Fibroblast of the conjunctiva (primary cell): ENCODE results near the gene UNC93B1.

Experiments used
- DNase-seq: peaks from one replicate; pipeline ENCODE4 v3.0.0-alpha.2; 2010; ENCODE audit warnings: low read depth

The UNC93B1 gene

DNA sequence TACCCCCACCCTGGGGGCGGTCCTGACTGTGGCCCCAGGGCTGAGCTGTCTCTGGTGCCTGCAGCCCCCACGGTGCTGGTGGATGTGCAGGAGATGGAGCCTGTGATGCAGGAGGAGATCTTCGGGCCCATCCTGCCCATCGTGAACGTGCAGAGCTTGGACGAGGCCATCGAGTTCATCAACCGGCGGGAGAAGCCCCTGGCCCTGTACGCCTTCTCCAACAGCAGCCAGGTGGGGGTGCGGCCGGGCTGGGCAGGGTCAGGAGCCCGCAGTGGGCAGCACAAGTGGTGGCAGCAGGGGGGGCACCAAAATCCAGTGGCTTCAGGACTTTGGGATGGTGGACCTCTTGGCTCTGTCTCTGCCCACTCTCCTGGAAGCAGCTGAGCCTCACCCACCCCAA, 18.6 kb upstream of the UNC93B1 start:
- DNase-seq: no peak

DNA sequence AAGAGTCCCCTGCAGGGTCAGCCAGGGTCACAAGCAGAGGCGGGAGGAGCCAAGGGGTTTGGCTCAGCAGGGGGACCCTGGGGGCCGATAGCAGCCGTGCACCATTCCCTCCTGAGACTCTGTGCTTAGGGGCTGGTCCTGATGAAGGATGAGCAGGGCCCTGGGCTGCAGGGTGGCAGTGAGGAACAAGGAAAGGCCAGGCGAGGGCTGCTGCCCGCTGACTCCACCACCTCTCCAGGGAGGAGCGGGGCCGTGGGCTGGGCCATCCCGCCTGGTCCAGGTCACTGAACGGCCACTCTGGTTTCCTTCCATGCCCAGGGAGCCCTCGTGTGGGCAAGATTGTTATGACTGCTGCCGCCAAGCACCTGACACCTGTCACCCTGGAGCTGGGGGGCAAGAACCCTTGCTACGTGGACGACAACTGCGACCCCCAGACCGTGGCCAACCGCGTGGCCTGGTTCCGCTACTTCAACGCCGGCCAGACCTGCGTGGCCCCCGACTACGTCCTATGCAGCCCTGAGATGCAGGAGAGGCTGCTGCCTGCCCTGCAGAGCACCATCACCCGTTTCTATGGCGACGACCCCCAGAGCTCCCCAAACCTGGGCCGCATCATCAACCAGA, 17.4 kb upstream of the UNC93B1 start:
- DNase-seq: no peak

DNA sequence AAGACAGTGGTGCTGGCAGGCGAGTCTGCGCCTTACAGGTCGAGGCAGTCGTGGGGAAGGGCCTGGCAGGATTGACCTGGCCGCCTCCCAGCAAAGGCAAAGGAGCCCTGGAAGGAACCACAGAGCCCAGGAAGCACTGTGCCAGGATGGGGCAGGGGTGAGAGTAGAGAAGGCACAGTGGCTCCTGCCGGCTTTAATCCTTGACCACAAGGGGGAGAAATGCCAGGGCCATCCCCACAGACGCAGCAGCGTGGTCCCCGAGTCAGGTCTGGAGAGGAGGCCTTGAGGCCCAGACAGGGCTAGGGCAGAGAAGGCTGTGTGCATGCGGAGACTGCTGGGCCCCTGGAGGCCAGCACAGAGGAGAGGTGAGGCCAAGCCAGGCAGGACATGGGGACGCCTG, 16.7 kb upstream of the UNC93B1 start:
- no peak for DNase-seq

DNA sequence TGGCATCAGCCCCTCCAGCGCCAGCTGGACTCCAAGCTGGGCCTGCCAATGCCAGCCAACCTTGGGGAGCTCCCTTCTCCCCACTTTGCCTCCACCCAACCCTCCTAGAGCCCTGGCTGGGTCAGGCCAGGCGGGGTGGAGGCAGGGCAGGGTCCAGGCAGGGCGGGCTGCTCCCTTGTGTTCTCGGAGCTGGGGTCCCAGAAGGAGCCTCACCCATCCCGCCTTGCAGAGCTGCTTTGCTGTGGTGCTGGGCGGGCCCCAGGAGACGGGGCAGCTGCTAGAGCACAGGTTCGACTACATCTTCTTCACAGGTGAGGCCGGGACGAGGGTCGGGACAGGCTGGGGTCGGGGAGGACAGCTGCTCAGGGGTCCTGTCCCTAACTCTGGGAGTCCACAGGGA, 15.6 kb upstream of the UNC93B1 start:
- no peak for DNase-seq

DNA sequence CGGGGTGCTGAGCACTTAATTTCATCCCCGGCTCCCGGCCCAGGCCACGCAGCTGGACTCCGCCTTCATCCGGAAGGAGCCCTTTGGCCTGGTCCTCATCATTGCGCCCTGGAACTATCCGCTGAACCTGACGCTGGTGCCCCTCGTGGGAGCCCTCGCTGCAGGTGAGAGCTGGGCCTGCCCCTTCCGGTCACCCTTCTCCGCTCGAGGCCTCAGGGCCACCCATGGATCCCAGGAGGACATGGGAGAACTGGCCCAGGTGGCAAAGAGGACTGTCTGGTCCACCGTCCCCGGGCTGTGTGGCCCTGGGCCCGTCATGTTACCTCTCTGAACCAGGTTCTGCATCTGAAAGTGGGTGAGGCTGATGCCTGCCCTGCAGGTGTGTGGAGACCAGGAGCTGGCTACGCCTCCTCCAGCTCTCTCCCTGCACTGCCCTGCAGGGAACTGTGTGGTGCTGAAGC, 14.9 kb upstream of the UNC93B1 start:
- no peak for DNase-seq

DNA sequence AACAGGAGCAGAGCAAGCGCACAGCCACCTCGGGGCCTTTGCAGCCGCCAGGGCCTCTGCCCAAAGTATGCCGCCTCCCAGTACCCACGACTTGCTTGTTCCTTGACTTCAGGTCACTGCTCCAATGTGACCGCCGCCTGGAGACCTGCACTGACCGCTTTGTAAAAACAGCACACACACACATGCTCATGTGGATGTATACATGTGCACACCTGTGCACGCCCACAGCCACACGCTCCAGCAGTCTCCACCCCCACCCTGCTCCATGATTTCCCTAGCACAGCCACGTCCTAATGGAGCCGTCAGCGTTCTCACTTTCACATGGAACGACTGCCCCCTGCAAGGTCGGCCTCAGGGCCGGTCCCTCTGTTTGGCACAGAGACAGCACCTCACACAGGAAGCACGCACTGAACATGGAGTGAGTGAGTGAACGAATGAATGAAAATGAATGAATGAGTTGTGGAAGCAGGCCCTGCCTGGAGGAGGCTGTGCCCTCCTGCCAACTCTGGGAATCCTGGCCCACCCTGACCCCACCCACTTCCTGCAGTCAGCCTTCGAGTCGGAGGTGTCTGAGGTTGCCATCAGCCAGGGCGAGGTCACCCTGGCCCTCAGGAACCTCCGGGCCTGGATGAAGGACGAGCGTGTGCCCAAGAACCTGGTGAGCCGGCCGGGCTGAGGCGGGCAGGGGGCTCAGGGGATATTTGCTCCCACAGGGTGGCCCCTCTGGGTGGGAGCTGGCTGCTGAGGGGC, 14.3 kb upstream of the UNC93B1 start:
- no peak for DNase-seq

DNA sequence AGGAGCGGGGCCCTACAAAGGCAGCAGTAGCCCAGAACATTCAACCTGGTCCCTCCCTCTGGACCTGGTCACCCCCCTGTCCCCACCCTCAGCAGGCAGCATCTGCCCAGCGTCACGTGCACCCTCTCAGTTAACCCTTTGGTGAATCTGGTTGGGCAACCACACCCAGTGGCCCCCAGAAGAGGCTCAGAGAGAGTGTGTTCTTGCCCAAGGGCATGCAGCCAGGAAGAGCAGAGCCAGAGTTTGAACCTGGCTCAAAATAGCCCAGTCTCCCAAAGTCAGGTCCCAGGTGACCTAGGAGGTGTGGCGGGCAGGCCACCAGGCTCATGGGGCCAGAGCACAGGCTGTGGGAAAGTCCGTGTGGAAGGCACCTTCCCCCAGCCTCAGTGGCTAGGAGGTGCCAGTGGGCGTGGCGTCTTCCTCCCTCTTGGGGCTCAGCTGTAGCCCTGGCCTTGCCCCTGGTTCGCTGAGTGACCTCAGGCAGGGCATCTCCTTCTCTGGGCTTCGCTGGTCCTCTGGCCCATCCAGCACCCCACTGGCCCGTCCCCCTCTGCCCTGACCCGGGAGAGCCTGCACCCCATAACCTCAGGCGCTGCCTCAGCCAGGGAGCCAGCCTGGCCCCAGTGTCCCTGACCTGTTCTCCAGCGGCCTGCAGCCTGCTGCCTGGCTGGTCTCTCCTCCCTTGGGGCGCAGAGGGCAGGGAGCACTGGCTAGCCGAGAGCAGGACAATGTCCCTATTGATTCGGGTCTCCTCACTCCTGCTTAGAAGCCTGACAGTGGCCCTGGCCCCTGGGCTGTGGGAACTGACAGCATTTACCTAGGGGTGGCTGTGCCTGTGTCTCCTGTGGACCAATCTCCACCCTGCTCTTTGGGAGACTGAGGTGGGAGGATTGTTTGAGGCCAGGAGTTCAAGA, 13.3 kb upstream of the UNC93B1 start:
- DNase-seq: no peak

DNA sequence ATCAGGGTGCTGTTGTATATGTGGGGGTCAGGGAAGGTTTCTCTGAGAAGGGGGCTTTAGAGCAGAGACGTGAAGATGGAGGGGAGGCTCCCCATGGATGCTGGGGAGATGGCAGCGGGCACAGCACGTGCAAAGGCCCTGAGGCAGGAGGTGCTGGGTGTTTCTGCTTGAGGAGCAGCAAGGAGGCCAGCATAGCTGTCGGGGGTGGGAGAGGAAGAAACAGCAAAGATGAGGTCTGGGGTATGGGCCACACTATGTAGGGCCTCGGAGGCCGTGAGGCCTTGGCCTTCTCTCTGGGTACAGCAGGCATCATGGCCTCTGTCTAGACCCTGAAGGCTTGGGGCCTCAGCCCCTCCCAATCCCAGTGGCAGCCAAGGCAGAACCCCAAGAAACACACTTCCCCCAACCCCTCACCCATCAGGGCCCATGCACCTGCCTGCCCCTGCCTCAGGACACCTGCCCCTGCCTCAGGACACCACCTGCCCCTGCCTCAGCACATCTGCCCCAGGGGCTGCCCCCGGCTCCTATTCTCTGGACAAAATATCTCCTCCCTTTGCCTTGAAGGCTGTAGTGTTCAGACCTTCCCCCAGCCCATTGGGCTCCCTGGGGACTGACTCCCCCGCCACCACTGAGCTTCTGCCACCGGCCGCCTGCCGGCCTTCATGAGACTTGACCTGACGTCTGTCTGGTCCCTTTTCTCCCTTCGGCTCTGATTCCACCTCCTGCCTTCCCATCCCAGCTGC, 12.4 kb upstream of the UNC93B1 start:
- DNase-seq: no peak

DNA sequence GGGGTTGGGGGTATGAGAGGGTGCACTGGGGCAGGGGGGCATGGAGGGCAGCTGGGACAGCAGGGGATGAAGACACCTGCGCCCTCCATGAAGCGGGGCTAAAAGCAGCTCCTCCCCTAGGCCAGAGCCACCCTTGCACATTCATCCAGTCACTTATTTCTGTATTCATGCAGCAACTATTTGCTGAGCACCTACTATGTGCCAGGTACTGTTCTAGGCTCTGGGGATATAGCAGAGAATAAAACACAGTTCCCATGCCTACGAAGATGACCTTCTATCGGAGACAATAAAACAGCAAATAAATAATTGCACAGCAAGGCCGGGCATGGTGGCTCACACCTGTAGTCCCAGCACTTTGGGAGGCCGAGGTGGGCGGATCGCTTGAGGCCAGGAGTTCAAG, 11.6 kb upstream of the UNC93B1 start:
- no peak for DNase-seq

DNA sequence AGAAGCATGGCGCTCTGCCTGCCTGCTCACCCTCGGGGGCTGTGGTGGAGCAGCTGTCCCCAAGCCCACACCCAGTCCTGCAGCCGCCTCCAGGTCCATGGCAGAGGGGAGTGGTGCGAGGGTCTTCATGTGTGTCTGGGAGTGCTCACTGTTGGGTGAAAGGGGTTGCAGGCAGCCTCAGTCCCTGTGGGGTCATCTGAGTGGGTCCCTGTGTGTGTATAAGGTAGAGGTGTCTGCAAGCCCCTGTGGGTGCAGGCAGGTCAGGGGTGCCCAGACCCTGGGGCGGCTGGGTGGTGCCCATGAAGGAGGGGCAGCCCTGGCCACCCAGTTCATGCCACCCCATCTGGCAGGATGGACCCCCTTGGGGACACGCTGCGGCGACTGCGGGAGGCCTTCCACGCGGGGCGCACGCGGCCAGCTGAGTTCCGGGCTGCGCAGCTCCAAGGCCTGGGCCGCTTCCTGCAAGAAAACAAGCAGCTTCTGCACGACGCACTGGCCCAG, 11.1 kb upstream of the UNC93B1 start:
- DNase-seq: no peak

DNA sequence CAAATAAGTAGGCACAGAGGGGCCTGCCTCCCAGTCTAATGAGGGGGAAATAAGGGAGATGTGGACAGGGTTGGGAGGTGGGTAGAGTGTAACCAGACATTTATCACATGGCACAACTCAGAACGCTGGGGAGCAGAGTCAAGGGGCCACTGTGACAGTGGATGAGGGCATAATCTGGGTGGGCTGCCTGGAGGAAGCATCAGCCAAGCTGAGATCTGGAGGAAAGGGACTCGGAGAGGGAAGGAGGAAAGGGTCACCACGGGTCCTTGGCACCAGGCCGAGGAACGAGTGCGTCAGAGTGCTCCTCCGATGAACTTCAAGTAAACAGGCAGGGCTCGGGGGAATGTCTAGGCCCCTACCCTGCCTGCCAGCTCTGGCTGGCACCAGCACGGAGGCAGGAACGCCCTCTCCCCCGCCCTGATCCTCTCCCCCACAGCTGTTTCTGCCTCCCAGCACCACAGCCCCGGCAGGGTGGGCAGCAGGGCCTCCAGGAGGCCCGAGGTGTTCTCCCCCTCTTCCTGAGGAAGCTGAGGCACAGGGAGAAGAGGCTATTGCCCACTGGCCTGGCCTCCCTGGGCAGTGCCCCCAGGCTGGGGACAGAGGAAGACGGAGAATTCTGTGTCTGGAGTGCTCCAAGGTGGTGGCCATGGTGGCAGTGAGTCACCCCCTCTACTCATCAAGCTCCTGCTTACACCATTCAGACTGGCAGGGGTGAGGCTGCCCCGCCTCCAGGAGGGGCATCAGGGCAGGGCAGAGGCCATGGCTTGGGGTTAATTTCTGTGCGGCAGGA, 10.5 kb upstream of the UNC93B1 start:
- peak; percentile 69 for DNase-seq

DNA sequence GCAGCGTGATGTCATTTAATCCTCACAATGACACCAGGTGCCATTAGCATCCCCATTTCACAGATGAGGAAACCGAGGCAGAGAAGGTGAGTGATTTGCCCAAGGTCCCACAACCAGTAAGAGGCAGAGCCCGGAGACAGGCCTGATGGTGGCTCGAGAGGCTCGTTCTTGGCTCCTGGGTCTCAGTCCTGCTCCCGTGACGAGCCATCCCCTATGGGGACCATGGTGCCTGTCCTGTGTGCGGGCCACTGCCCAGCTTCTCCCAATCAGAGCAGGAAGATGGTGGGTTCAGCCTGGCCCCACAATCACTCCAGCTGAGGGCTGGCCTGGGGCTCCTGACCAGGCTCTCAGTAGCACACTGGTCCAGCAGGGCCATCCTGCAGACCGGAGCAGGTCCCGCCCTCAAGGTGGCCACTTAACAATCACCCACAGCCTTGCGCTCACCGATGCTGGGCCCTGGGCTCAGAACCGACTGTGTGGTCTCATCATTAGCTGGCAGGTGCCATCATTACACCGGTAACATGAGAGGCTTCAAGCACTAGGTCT, 9.8 kb upstream of the UNC93B1 start:
- DNase-seq: no peak

DNA sequence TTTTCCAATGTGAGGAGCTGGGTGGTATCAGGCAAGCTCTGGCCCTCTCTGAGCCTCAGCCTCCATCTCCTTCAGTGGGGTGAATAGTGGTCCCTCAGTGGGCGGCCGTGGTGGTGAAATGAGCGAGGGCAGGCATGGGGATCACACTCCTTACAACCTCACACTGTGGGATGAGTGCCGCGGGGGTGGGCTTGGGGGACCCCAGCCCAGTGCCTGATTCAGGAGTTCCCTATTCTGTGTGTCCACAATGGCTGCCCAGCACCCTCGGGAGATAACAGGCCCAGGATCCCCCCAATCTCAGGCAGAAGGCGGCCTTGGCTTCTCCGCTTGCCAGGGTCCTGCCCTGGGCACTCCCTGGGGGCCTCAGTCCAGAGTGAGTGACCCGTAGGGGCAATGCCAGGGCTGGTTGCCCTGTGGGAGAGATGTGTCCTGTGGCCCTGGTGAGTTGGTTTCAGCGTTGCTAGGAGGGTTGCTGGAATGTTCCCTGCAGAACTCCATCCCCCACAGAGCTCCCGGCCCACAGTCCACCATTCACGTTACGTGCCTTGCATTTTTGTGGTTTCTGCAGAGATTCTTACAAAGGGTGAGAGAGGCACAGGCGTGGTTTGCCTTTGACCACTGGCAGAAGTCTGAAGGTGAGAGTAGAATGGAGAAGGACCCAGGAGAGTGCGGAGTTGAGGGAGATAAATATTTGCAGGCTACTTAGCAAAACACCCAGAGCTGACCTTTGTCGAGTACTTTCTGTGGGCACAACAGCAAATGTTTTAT, 9.1 kb upstream of the UNC93B1 start:
- DNase-seq: peak; percentile 92

DNA sequence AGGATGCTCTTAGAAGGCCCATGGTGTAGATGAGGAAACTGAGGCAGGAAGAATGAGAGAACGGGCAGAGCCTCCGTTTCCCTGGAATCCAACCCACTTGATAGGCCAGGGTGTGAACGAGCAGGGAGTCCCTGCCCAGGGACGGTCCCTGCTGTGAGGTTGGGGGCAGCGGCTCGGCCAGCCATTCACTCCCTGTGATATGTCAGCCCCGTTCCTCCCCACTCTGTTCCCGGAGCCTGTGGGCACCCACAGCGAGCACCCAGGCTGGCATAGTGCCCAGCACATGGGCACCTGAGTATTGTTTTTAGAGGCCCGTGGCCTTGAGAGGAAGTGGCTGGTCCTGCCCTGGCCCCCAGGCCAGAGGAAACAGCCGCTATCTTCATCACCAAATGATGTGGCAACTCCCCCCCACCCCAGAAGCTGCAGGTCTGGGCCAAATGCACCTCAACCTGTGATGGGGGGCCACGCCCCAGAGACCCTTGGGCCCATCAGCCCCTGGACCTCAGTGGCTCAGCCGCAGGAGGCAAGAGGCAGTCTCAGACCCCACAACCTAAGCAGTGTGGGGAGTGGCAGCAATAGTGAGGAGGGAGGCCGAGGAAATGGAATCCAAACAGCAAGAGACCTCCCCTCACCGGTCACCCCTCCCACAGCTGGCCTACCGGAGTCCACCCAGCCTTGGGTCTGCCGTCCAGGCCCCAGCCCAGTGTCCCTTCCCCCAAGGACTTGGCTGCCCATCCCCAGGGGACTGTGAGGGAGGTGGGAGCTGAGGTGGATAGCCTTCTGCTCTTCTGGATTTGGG, 8.3 kb upstream of the UNC93B1 start:
- no peak for DNase-seq

DNA sequence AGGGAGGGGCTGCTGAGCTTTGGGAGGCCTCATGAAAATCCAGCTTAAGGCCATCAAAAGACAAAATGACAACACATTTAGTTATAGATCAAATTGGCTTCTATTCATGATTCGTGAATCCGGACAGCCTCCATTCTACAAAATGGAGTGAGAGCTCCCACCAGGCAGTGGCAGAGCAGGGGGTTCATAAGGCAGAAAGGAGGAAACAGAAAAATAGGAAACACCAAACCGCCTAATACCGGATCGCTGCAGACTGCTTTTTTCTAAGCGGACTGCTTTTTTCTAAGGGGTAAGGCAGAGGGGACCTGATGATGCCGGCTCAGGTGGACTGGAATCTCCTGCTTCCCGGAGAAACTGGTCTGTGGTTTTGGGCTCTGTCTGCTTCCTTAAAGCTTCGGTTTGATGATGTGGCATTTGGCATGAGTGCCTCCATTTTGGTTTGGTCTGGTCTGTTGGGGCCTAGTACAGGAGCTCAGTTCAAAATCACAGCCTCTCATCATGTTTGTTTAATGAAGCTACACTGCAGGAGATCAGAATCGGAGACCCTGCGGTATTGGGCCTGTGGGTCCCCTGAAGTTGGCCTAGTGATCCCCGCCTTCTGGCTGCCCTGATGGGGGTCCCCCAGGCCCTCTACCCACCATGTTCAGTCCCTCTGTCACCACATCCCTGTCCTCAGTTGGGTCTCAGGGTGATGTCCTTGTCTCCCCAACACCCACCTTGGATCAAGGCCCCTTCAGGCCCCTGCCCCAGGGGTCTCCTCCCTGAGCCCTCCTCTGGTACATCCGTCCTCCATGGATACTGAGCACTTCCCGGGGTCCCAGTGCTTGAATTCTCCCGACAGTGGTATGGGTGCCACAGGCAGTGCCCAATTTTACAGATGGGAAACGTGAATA, 7.4 kb upstream of the UNC93B1 start:
- no peak for DNase-seq

DNA sequence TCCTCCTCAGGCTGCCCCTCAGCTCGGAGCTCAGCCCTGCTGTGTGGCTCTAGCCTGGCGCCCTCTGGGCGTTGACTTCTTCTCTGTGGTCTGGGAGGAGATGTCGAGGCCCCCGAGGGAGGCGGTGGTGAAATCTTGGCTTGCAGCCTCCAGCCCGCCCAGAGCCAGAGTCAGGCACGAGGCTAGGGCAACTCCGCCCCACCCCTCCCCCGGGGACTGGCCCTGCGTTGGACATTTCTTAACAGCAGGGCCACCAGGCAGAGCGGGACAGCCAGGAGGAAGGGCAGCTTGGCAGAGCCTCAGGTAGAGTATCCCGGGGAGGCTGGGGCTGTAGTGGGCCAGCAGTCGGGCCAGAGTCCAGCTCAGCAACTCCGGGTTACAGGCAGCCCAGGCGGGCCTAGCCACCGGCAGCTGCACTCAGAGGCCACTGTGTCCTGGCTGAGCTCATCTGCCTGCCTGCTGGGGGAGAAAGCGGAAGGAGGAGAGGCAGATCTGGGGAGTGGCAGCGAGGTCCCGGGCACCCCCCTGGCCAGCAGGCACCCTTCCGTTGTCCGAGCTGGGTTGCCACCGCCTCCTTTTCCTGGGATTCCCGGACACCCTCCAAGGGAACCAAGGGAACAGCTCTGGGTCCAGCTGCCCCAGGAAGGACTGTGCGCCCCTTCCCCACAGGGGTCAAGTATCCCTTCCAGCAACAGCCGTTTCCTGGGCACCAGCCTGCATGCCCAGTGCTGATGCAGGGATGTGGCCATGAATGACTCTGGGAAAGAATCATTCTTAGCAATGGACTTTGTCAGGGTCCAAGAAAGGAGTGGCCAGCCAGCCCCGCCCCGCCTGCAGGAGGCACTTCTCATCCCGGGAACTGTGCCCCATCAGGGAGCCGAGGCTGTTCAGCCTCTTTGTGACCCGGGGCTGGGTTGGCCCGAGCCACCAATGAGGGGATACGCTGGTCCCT, 6.5 kb upstream of the UNC93B1 start, which contains the start of gene ALDH3B1:
Gene ALDH3B1, plus strand, starts transcription at position 238 of the 952 bp plus-strand sequence. CDS start 4,971 bp downstream, outside the sequence.
- peak; percentile 78 for DNase-seq
